Measurements from ENCODE around the gene PRMT6.

PRMT6 gene

DNA sequence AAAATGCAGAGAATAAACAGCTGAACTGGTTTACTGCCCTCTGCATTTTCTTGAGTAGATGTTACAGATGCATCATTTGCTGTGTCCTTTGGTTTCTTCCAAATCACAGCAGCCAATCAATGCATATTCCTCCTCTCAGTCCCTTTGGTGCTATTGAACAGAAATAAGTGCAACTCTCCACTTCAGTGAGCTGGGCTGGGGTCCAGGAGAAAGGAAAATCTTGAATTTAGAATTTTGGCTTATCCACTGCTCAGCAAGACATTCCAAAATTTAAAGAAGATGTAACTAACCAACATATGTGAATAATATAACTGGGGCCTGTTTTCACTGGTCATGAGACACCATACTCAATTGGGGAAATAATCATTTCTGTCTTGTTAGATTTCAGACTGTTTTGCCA lies 39.2 kb downstream of the PRMT6 start:
- DNase-seq (ENCODE audit: low read depth): no peak

DNA sequence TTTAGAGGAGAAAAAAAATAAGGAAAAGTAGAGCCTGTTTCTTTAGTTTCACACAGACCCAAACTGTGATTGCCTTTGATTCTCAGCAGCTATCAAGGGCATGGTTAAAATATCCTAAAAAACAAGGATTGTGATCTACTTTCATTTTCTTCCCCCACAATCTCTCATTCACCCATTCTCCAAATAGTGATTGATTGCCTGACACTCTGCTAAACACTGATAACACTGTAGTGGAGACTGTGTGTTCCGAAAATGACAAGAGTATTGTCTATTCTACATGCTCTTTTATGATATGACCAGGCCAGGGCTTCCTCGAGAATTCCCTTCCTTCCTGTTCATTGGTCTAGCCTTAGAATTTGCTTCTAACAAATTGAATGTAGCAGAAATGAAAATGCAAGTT lies 40.2 kb downstream of the PRMT6 start:
- DNase-seq (ENCODE audit: low read depth): no peak

DNA sequence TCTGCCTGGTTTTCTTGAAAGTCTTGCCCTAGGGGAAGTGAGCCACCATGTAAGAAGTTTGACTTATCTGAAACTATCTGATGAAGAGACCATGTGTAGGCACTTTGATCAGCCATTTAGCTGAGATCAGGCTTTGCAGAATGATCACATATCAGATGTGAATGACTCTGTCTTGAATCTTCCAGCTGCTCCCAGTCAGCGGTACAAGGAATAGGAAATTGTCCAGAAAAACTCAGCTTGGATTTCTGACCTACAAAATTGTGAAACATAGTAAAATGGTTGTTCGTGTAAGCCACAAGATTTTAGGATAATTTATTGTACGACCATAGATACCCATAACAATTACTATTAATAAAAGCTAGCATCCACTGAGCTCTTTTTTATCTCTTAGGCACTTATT lies 42.5 kb downstream of the PRMT6 start:
- DNase-seq (ENCODE audit: low read depth): no peak

DNA sequence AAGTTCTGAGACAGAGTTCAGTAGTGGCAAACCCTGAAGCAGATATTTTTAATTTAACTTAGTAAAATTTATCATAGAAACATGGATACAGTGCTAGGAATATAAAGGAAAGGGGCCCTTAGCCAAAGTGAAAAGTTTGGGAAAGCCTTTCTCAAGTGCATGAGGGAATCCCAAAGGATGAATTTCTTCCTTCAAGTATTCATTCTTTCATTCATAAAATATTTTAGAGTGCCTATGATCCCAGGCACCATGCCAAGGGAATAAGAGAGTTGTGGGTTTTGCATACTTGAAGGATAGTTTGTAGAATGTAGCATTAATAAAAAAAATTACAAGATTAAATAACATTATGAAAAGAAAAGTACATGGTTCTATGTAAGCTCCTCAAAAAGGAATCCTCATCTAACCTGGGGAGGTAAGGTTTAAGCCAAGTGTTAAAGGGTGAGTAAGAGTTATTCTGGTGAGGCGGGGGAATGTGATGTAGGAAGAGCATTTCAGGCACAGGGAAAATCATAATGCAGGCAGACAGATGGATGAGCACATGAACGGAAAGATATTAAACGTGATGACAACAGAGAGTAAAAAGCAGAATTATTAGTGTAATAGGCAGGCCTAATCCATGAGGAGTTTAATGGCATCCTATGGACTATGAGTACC lies 44.0 kb downstream of the PRMT6 start:
- DNase-seq (ENCODE audit: low read depth): no peak

DNA sequence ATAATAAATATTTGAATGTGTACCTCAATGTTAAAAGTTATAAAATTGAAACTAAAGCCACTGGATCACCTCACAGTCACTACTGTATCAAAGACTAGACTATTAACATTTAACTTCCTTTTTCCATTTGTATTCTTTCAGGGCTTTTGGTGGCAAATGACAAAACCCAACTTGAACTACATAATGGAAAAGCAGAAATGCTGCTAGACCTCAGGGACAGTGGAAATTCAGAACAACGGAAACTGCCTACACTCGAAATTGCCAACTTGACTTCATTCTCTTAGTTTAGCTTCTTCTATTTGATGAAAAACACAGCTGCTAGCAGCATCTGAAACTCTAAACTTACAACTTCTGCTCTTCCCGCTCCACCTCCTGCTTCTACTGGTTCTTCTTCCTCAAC lies 49.4 kb downstream of the PRMT6 start:
- DNase-seq (ENCODE audit: low read depth): no peak

Measured in fibroblast of gingiva (primary cell).